ENCODE results near the gene PIK3CD. TPM values are rescaled to one million over a fixed set of nuclear protein-coding genes. Genes with fewer than 3 reads are reported as not detected.

PIK3CD gene
- total and polyA plus RNA-seq, 4 donors, result 5.2 to 21.0 (median 11.7) TPM

GRCh38 chr1:9689011-9689706, 37.6 kb downstream of the PIK3CD start:
- Histone ChIP-seq H3K36me3 (ENCODE audit: control insufficient read depth in 1 of 2, insufficient read depth in 2 of 2, low read length in 1 of 2) (no peaks in the 10 kb centered on the region), H3K27me3 (ENCODE audit: control insufficient read depth in 1 of 2, insufficient read depth in 2 of 2, low read length in 1 of 2) (no peaks in the 10 kb centered on the region), H3K4me1 (ENCODE audit: control insufficient read depth in 1 of 2, insufficient read depth in 2 of 2, low read length in 2 of 2) (no peaks in the 10 kb centered on the region), H3K27ac (ENCODE audit: low read depth in 1 of 2, low read length in 2 of 2) (no peak overlapping the region), H3K9me3 (ENCODE audit: control insufficient read depth, low read length) (no peaks in the 10 kb centered on the region), H3K4me3 (ENCODE audit: low read length in 2 of 2) (peak overlapping the region; percentile 95 to 97)
- 1 to 2% methylated on average over 32 to 72 of the region's 72 CpGs for WGBS, 2 donors
- intact Hi-C loops (cut with DNase I), result no loop called here
- DNase-seq, result peak; percentile 87 to 95
- peak; percentile 88 for ATAC-seq (ENCODE audit: low FRiP score)

GRCh38 chr1:9689971-9690381, 38.4 kb downstream of the PIK3CD start:
- 3 to 5% methylated on average over 12 to 23 of the region's 23 CpGs for whole genome bisulfite sequencing, 2 donors
- Histone ChIP-seq H3K27me3 (ENCODE audit: control insufficient read depth in 1 of 2, insufficient read depth in 2 of 2, low read length in 1 of 2) (no peaks in the 10 kb centered on the region), H3K9me3 (ENCODE audit: control insufficient read depth, low read length) (no peaks in the 10 kb centered on the region), H3K27ac (ENCODE audit: low read depth in 1 of 2, low read length in 2 of 2) (peak overlapping the region in 1 of 2 donors; percentile 23), H3K4me1 (ENCODE audit: control insufficient read depth in 1 of 2, insufficient read depth in 2 of 2, low read length in 2 of 2) (no peaks in the 10 kb centered on the region), H3K4me3 (ENCODE audit: low read length in 2 of 2) (peak overlapping the region; percentile 95 to 97), H3K36me3 (ENCODE audit: control insufficient read depth in 1 of 2, insufficient read depth in 2 of 2, low read length in 1 of 2) (no peaks in the 10 kb centered on the region)
- DNase-seq (peak; percentile 60 to 80), ATAC-seq (ENCODE audit: low FRiP score) (peak; percentile 44)
- intact Hi-C loops (cut with DNase I), result no loop called here

- H3K4me1 ChIP-seq (ENCODE audit: control insufficient read depth in 1 of 2, insufficient read depth in 2 of 2, low read length in 2 of 2), result no peaks in the 10 kb centered on the region
- DNase-seq (no peak), ATAC-seq (ENCODE audit: low FRiP score) (no peak)
- no peak overlapping the region for H3K27ac ChIP-seq (ENCODE audit: low read depth in 1 of 2, low read length in 2 of 2)
- H3K9me3 ChIP-seq (ENCODE audit: control insufficient read depth, low read length), result no peaks in the 10 kb centered on the region
- H3K36me3 ChIP-seq (ENCODE audit: control insufficient read depth in 1 of 2, insufficient read depth in 2 of 2, low read length in 1 of 2), result no peaks in the 10 kb centered on the region
- H3K27me3 ChIP-seq (ENCODE audit: control insufficient read depth in 1 of 2, insufficient read depth in 2 of 2, low read length in 1 of 2), result no peaks in the 10 kb centered on the region
- 80% methylated on average over 14 of the region's 14 CpGs for WGBS, 2 donors
- H3K4me3 ChIP-seq (ENCODE audit: low read length in 2 of 2), result no peak overlapping the region
- intact Hi-C loops (cut with DNase I), result no loop called here
Measured at GRCh38 chr1:9690440-9691107, 39.0 kb downstream of the PIK3CD start.

GRCh38 chr1:9691108-9691445, 39.5 kb downstream of the PIK3CD start:
- DNase-seq, result no peak
- no peaks in the 10 kb centered on the region for H3K27me3 ChIP-seq (ENCODE audit: control insufficient read depth in 1 of 2, insufficient read depth in 2 of 2, low read length in 1 of 2)
- no peaks in the 10 kb centered on the region for H3K36me3 ChIP-seq (ENCODE audit: control insufficient read depth in 1 of 2, insufficient read depth in 2 of 2, low read length in 1 of 2)
- no peak overlapping the region for H3K4me3 ChIP-seq (ENCODE audit: low read length in 2 of 2)
- no peaks in the 10 kb centered on the region for H3K4me1 ChIP-seq (ENCODE audit: control insufficient read depth in 1 of 2, insufficient read depth in 2 of 2, low read length in 2 of 2)
- 68 to 82% methylated on average over 6 of the region's 6 CpGs for WGBS, 2 donors
- ATAC-seq (ENCODE audit: low FRiP score), result no peak
- H3K9me3 ChIP-seq (ENCODE audit: control insufficient read depth, low read length), result no peaks in the 10 kb centered on the region
- intact Hi-C loops (cut with DNase I), result no loop called here
- H3K27ac ChIP-seq (ENCODE audit: low read depth in 1 of 2, low read length in 2 of 2), result no peak overlapping the region

GRCh38 chr1:9691691-9692090, 40.2 kb downstream of the PIK3CD start:
- Histone ChIP-seq H3K4me1 (ENCODE audit: control insufficient read depth in 1 of 2, insufficient read depth in 2 of 2, low read length in 2 of 2) (no peaks in the 10 kb centered on the region), H3K36me3 (ENCODE audit: control insufficient read depth in 1 of 2, insufficient read depth in 2 of 2, low read length in 1 of 2) (no peaks in the 10 kb centered on the region), H3K9me3 (ENCODE audit: control insufficient read depth, low read length) (no peaks in the 10 kb centered on the region), H3K4me3 (ENCODE audit: low read length in 2 of 2) (no peak overlapping the region), H3K27me3 (ENCODE audit: control insufficient read depth in 1 of 2, insufficient read depth in 2 of 2, low read length in 1 of 2) (no peaks in the 10 kb centered on the region), H3K27ac (ENCODE audit: low read depth in 1 of 2, low read length in 2 of 2) (no peak overlapping the region)
- DNase-seq, result no peak
- intact Hi-C loops (cut with DNase I), result no loop called here
- 85 to 87% methylated on average over 5 of the region's 5 CpGs for WGBS, 2 donors
- ATAC-seq (ENCODE audit: low FRiP score), result no peak

- intact Hi-C loops (cut with DNase I), result no loop called here
- WGBS, 2 donors, result 98 to 100% methylated on average over 2 of the region's 2 CpGs
Measured at GRCh38 chr1:9696793-9697192, 45.3 kb downstream of the PIK3CD start.

GRCh38 chr1:9699361-9699760, 47.8 kb downstream of the PIK3CD start:
- no peak overlapping the region for H3K27ac ChIP-seq (ENCODE audit: low read depth in 1 of 2, low read length in 2 of 2)
- DNase-seq (no peak), ATAC-seq (ENCODE audit: low FRiP score) (no peak)
- no peaks in the 10 kb centered on the region for H3K4me1 ChIP-seq (ENCODE audit: control insufficient read depth in 1 of 2, insufficient read depth in 2 of 2, low read length in 2 of 2)
- H3K4me3 ChIP-seq (ENCODE audit: low read length in 2 of 2), result no peak overlapping the region
- H3K27me3 ChIP-seq (ENCODE audit: control insufficient read depth in 1 of 2, insufficient read depth in 2 of 2, low read length in 1 of 2), result no peaks in the 10 kb centered on the region
- no peaks in the 10 kb centered on the region for H3K9me3 ChIP-seq (ENCODE audit: control insufficient read depth, low read length)
- 95% methylated on average over 7 of the region's 7 CpGs for WGBS, 2 donors
- intact Hi-C loops (cut with DNase I), result no loop called here
- H3K36me3 ChIP-seq (ENCODE audit: control insufficient read depth in 1 of 2, insufficient read depth in 2 of 2, low read length in 1 of 2), result no peaks in the 10 kb centered on the region

More at GRCh38 chr1:9696793-9697192, 45.3 kb downstream of the PIK3CD start:
- H3K4me1 ChIP-seq (ENCODE audit: control insufficient read depth in 1 of 2, insufficient read depth in 2 of 2, low read length in 2 of 2), result no peaks in the 10 kb centered on the region
- H3K36me3 ChIP-seq (ENCODE audit: control insufficient read depth in 1 of 2, insufficient read depth in 2 of 2, low read length in 1 of 2), result no peaks in the 10 kb centered on the region
- ATAC-seq (ENCODE audit: low FRiP score) (no peak), DNase-seq (no peak)
- H3K27ac ChIP-seq (ENCODE audit: low read depth in 1 of 2, low read length in 2 of 2), result no peak overlapping the region
- no peak overlapping the region for H3K4me3 ChIP-seq (ENCODE audit: low read length in 2 of 2)
- H3K27me3 ChIP-seq (ENCODE audit: control insufficient read depth in 1 of 2, insufficient read depth in 2 of 2, low read length in 1 of 2), result no peaks in the 10 kb centered on the region
- H3K9me3 ChIP-seq (ENCODE audit: control insufficient read depth, low read length), result no peaks in the 10 kb centered on the region

- no peak for ATAC-seq (ENCODE audit: low FRiP score)
- DNase-seq, result no peak
Measured at GRCh38 chr1:9700340-9700739, 48.8 kb downstream of the PIK3CD start.

GRCh38 chr1:9701665-9702064, 50.1 kb downstream of the PIK3CD start:
- intact Hi-C loops (cut with DNase I), result no loop called here
- Histone ChIP-seq H3K27ac (ENCODE audit: low read depth in 1 of 2, low read length in 2 of 2) (no peak overlapping the region), H3K9me3 (ENCODE audit: control insufficient read depth, low read length) (no peaks in the 10 kb centered on the region), H3K27me3 (ENCODE audit: control insufficient read depth in 1 of 2, insufficient read depth in 2 of 2, low read length in 1 of 2) (no peaks in the 10 kb centered on the region), H3K4me1 (ENCODE audit: control insufficient read depth in 1 of 2, insufficient read depth in 2 of 2, low read length in 2 of 2) (no peaks in the 10 kb centered on the region), H3K36me3 (ENCODE audit: control insufficient read depth in 1 of 2, insufficient read depth in 2 of 2, low read length in 1 of 2) (no peaks in the 10 kb centered on the region), H3K4me3 (ENCODE audit: low read length in 2 of 2) (no peak overlapping the region)
- ATAC-seq (ENCODE audit: low FRiP score) (no peak), DNase-seq (no peak)
- WGBS, 2 donors, result 45 to 59% methylated on average over 4 of the region's 4 CpGs

More at GRCh38 chr1:9700340-9700739, 48.8 kb downstream of the PIK3CD start:
- Histone ChIP-seq H3K36me3 (ENCODE audit: control insufficient read depth in 1 of 2, insufficient read depth in 2 of 2, low read length in 1 of 2) (no peaks in the 10 kb centered on the region), H3K4me3 (ENCODE audit: low read length in 2 of 2) (no peak overlapping the region), H3K27ac (ENCODE audit: low read depth in 1 of 2, low read length in 2 of 2) (no peak overlapping the region), H3K4me1 (ENCODE audit: control insufficient read depth in 1 of 2, insufficient read depth in 2 of 2, low read length in 2 of 2) (no peaks in the 10 kb centered on the region), H3K9me3 (ENCODE audit: control insufficient read depth, low read length) (no peaks in the 10 kb centered on the region), H3K27me3 (ENCODE audit: control insufficient read depth in 1 of 2, insufficient read depth in 2 of 2, low read length in 1 of 2) (no peaks in the 10 kb centered on the region)
- intact Hi-C loops (cut with DNase I), result no loop called here
- 88 to 93% methylated on average over 12 of the region's 12 CpGs for WGBS, 2 donors
